Mesendoderm (in vitro differentiated cells): ENCODE results near the gene FADS3.

ENCODE experiments used
- DNase-seq: peaks from one replicate; pipeline ENCODE4 v3.0.0; 2013
- H2AK5ac ChIP-seq: 2 replicates; pipeline ENCODE4 v1.6.1; 2013; ENCODE audit warnings: low read length, inconsistent platforms
- H2BK120ac ChIP-seq: 2 replicates; pipeline ENCODE4 v1.6.1; 2013; ENCODE audit warnings: low read depth, mild to moderate bottlenecking, low read length, moderate library complexity, mixed read lengths
- H2BK15ac ChIP-seq: replicated peaks from 2 replicates; pipeline ENCODE4 v1.6.1; 2013; ENCODE audit warnings: low read depth, mild to moderate bottlenecking, moderate library complexity
- H2BK5ac ChIP-seq: 2 replicates; pipeline ENCODE4 v1.6.1; 2013; ENCODE audit warnings: low read length, inconsistent platforms
- H3K18ac ChIP-seq: 2 replicates; pipeline ENCODE4 v1.6.1; 2013; ENCODE audit warnings: mild to moderate bottlenecking, low read length, mixed read lengths
- H3K23ac ChIP-seq: one replicate; pipeline ENCODE4 v1.6.1; 2013; ENCODE audit warnings: low read length
- H3K27ac ChIP-seq: 2 replicates; pipeline ENCODE4 v1.5.1; 2013; ENCODE audit warnings: low read depth, mild to moderate bottlenecking, inconsistent platforms, low read length, moderate library complexity
- H3K27me3 ChIP-seq: 2 replicates; pipeline ENCODE4 v1.6.1; 2013; ENCODE audit warnings: low read length, control low read depth, mild to moderate bottlenecking, inconsistent platforms; ENCODE audit not compliant: insufficient read depth, poor library complexity
- H3K36me3 ChIP-seq: 2 replicates; pipeline ENCODE4 v1.6.1; 2013; ENCODE audit warnings: low read length, inconsistent platforms; ENCODE audit not compliant: control insufficient read depth, insufficient read depth
- H3K4ac ChIP-seq: one replicate; pipeline ENCODE4 v1.6.1; 2013; ENCODE audit warnings: low read depth, mild to moderate bottlenecking, low read length, moderate library complexity
- H3K4me1 ChIP-seq: 2 replicates; pipeline ENCODE4 v1.6.1; 2013; ENCODE audit warnings: low read depth, low read length, inconsistent platforms; ENCODE audit not compliant: control insufficient read depth
- H3K4me2 ChIP-seq: 2 replicates; pipeline ENCODE4 v1.6.1; 2013; ENCODE audit warnings: low read length
- H3K4me3 ChIP-seq: 2 replicates; pipeline ENCODE4 v1.5.1; 2013; ENCODE audit warnings: mild to moderate bottlenecking, low read length
- H3K56ac ChIP-seq: one replicate; pipeline ENCODE4 v1.6.1; 2013; ENCODE audit warnings: low read length
- H3K79me1 ChIP-seq: 2 replicates; pipeline ENCODE4 v1.6.1; 2013; ENCODE audit warnings: low read length, inconsistent platforms
- H3K79me2 ChIP-seq: 2 replicates; pipeline ENCODE4 v1.6.1; 2013; ENCODE audit warnings: mild to moderate bottlenecking, low read length; ENCODE audit not compliant: control insufficient read depth, insufficient read depth
- H3K9ac ChIP-seq: 2 replicates; pipeline ENCODE4 v1.6.1; 2013; ENCODE audit warnings: low read length, inconsistent platforms
- H4K5ac ChIP-seq: one replicate; pipeline ENCODE4 v1.6.1; 2013; ENCODE audit warnings: low read length
- H4K8ac ChIP-seq: one replicate; pipeline ENCODE4 v1.6.1; 2013; ENCODE audit warnings: low read depth, mild to moderate bottlenecking, control low read depth, low read length, moderate library complexity
- WGBS: extraction: QIAGEN DNeasy Blood & Tissue Kit; methylation state at CpG from one replicate; pipeline ENCODE4 v1.1.7; 2013; ENCODE audit warnings: low lambda C conversion rate, missing lambda C conversion rate; ENCODE audit not compliant: insufficient coverage; ENCODE audit errors: extremely low coverage; 5-methylcytosine and 5-hydroxymethylcytosine counted together

The FADS3 gene

DNA sequence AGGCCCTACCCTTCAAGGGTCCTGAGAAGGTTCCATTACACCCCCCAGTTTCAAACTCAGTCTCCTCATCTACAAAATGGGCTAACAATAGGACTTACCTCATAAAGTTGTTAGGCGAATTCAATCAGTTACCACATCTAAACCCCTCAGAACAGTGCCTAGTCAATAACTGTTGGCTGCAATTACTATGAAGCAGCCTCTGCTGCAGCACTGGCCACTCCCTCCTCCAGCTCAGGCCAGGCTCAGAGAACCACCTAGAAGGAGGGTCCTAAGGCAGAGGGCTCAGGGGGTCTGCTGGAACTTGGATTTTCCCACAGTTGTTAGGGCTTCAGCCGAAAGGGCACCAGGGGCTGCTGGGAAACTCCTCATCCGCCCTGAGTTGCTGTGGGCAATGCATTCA is 4.7 kb downstream of the FADS3 start:
- Histone ChIP-seq H2BK120ac (no peak overlapping the region), H2BK5ac (no peak overlapping the region), H3K56ac (no peak overlapping the region), H3K79me1 (no peaks in the 10 kb centered on the region), H2AK5ac (no peak overlapping the region), H3K27ac (no peak overlapping the region), H3K36me3 (no peaks in the 10 kb centered on the region), H3K18ac (no peak overlapping the region), H4K5ac (no peak overlapping the region), H3K27me3 (no peaks in the 10 kb centered on the region), H3K4me3 (no peak overlapping the region), H2BK15ac (no peak overlapping the region), H3K4me1 (peaks cover 4% of the 10 kb centered on the region), H3K23ac (no peak overlapping the region), H4K8ac (no peak overlapping the region), H3K4me2 (no peak overlapping the region), H3K9ac (no peak overlapping the region), H3K4ac (no peak overlapping the region), H3K79me2 (no peaks in the 10 kb centered on the region)
- no CpG with 5 or more reads among the region's 3 CpGs for WGBS
- DNase-seq: no peak

DNA sequence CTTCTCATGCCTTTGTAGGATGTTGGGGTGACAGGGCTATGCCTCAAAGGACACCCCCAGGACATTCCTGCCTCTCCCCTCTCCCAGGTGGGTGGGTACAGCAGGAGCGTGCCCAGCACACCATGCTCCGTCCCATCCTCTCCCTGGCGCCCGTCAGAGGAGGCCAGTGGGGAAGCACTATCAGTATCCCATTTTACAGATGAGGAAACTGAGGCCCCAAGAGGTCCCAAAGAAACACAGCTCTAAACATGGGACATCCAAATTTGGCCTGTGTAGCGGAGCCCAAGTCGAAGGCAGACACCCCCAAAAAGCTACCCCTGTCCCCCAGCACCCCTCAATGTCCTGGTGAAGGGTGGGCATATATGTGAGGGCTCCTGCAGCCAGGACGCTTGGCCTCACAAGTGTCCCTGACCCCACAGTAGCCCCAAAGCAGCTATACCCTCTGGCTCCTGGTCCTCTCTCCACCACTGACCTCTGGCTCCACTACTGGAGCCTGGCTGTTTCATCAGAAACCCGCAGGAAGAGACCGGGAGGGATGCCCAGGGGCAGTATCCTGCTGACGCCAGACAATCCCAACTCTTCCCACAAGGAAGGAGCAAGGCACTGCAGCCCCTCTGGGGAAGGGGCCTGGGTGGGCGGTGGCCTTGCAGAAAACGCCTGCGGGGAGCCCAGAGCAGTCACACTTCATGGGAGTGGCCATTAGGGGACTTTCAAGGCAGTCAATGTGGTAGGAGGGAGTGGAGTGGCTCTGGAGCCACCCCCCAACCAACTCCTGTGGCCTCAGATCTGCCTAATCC is 5.4 kb downstream of the FADS3 start:
- no peak overlapping the region for H2AK5ac ChIP-seq
- no peak overlapping the region for H3K9ac ChIP-seq
- H4K5ac ChIP-seq: no peak overlapping the region
- no peak overlapping the region for H4K8ac ChIP-seq
- no peaks in the 10 kb centered on the region for H3K79me2 ChIP-seq
- peaks cover 6% of the 10 kb centered on the region for H3K4me1 ChIP-seq
- H3K27ac ChIP-seq: no peak overlapping the region
- no peak overlapping the region for H3K23ac ChIP-seq
- H3K27me3 ChIP-seq: no peaks in the 10 kb centered on the region
- peak; percentile 55 for DNase-seq
- no peak overlapping the region for H3K18ac ChIP-seq
- H2BK15ac ChIP-seq: no peak overlapping the region
- no peaks in the 10 kb centered on the region for H3K79me1 ChIP-seq
- no peak overlapping the region for H3K56ac ChIP-seq
- no CpG with 5 or more reads among the region's 13 CpGs for WGBS
- no peaks in the 10 kb centered on the region for H3K36me3 ChIP-seq
- no peak overlapping the region for H2BK5ac ChIP-seq
- no peak overlapping the region for H3K4me3 ChIP-seq
- H3K4ac ChIP-seq: no peak overlapping the region
- no peak overlapping the region for H2BK120ac ChIP-seq
- no peak overlapping the region for H3K4me2 ChIP-seq

DNA sequence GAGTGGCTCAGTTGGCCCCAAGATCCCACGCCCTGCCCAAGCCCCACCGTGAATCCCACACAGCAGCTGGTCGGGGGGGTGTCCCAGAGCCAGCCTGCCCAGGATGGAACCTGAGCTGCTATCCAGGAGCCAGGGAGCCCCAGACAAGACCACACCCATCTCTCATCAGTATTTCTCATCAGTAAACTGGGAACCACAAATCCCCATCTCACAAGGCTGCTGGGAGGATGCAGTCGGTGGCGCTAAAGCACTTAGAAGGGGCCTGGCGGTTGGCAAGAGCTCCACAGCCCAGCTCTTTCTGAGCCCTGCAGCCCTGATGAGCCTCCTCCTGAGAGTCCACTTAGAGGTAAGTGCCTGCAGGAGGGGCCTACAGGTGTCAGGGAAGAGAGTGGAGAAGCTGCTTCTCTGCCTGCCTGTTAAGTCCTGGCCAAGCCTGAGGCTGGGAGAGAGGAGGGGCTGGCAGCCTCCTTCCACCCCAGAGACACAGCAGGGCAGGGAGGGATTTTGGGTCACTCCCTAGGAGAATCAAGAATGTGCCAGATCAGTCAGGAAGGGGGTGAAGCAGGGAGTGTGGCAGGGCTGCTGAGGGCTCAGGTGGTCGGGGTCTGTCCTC is 6.1 kb downstream of the FADS3 start:
- no peak overlapping the region for H3K27ac ChIP-seq
- H3K18ac ChIP-seq: no peak overlapping the region
- DNase-seq: peak; percentile 53
- no peaks in the 10 kb centered on the region for H3K36me3 ChIP-seq
- no peak overlapping the region for H2BK15ac ChIP-seq
- no peak overlapping the region for H2BK120ac ChIP-seq
- no peaks in the 10 kb centered on the region for H3K27me3 ChIP-seq
- H3K4me1 ChIP-seq: peaks cover 3% of the 10 kb centered on the region
- H3K4me2 ChIP-seq: no peak overlapping the region
- H3K79me1 ChIP-seq: no peaks in the 10 kb centered on the region
- no peak overlapping the region for H3K9ac ChIP-seq
- H3K79me2 ChIP-seq: no peaks in the 10 kb centered on the region
- no peak overlapping the region for H3K23ac ChIP-seq
- WGBS: no CpG with 5 or more reads among the region's 7 CpGs
- no peak overlapping the region for H2AK5ac ChIP-seq
- no peak overlapping the region for H4K8ac ChIP-seq
- no peak overlapping the region for H3K56ac ChIP-seq
- H2BK5ac ChIP-seq: no peak overlapping the region
- H3K4me3 ChIP-seq: no peak overlapping the region
- no peak overlapping the region for H4K5ac ChIP-seq
- no peak overlapping the region for H3K4ac ChIP-seq

DNA sequence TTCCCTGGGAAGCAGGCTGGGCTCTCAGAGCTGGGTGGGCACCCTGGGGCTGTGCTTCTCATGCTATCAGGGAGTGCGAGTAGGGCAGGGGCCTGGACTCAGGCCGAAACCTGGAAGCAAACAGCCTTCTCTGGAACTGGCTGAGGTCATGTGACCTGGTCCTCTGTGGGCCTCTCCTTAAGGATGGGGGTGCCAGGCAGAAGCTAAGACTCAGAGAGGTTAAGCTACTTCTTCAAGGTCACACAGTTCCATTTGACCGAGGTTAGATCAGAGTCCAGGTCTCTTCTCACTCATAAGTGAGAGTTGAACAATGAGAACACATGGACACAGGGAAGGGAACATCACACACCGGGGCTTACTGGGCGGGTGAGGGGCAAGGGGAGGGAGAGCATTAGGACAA is 7.4 kb downstream of the FADS3 start:
- Histone ChIP-seq H3K79me1 (no peaks in the 10 kb centered on the region), H3K23ac (peak overlapping the region; percentile 89), H3K4me3 (no peak overlapping the region), H4K5ac (no peak overlapping the region), H3K4ac (no peak overlapping the region), H3K18ac (no peak overlapping the region), H3K9ac (no peak overlapping the region), H2BK15ac (no peak overlapping the region), H4K8ac (no peak overlapping the region), H2AK5ac (peak overlapping the region; percentile 51), H3K56ac (peak overlapping the region; percentile 7), H3K36me3 (no peaks in the 10 kb centered on the region), H3K27me3 (no peaks in the 10 kb centered on the region), H3K4me2 (no peak overlapping the region), H3K27ac (no peak overlapping the region), H2BK120ac (no peak overlapping the region), H3K4me1 (peaks cover 6% of the 10 kb centered on the region), H2BK5ac (no peak overlapping the region), H3K79me2 (no peaks in the 10 kb centered on the region)
- WGBS: no CpG with 5 or more reads among the region's 5 CpGs
- no peak for DNase-seq

DNA sequence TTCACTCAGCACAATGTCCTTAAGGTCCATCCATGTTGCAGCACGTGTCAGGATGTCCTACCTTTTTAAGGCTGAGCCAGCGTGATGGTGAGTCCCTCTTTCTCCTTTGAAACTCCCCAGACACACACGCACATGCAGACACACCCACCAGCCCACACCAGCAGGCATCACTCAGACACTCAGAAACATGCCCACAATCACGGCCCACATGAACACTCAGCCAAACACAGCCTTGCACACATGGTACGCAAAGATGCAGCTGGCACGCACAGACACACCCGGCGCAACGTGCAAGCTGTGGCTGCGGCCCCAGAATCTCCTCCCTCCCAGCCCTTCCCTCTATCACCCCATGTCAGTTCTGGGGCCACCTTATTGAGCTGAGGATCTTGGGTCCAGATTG is 8.0 kb downstream of the FADS3 start:
- H3K79me2 ChIP-seq: no peaks in the 10 kb centered on the region
- H3K23ac ChIP-seq: no peak overlapping the region
- WGBS: no CpG with 5 or more reads among the region's 10 CpGs
- no peaks in the 10 kb centered on the region for H3K79me1 ChIP-seq
- no peak overlapping the region for H3K4me3 ChIP-seq
- no peaks in the 10 kb centered on the region for H3K36me3 ChIP-seq
- no peak overlapping the region for H3K4ac ChIP-seq
- H3K9ac ChIP-seq: no peak overlapping the region
- no peak overlapping the region for H3K27ac ChIP-seq
- peaks cover 6% of the 10 kb centered on the region for H3K4me1 ChIP-seq
- no peak for DNase-seq
- peak overlapping the region; percentile 22 for H3K56ac ChIP-seq
- H2AK5ac ChIP-seq: peak overlapping the region; percentile 32
- no peak overlapping the region for H4K8ac ChIP-seq
- no peak overlapping the region for H2BK120ac ChIP-seq
- no peak overlapping the region for H3K4me2 ChIP-seq
- H2BK15ac ChIP-seq: no peak overlapping the region
- no peak overlapping the region for H3K18ac ChIP-seq
- no peak overlapping the region for H4K5ac ChIP-seq
- H3K27me3 ChIP-seq: no peaks in the 10 kb centered on the region
- H2BK5ac ChIP-seq: no peak overlapping the region
